Inferior parietal cortex (tissue), 1 donor: Measurements from ENCODE around the gene CCDC191.

Experiments
- DNase-seq: peaks from one replicate; pipeline ENCODE4 v3.0.0-alpha.2; 2016; ENCODE audit errors: extremely low spot score

The CCDC191 gene

DNA sequence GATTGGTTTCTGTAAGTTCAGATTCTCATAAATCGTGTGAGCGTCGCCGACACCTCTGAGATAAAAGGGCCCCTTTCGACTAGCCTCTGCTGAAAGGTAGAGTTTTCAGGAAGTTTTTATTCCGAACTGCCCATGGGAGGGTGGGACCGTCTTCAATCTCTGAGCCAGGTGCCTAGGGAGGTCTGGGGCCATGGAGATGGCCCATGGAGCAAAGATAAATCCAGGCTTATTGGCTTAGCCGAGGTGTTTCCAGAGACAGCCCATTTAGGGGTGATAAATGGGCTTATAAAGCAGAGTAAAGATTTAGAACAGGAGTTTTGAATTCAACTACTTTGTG, 653 bp upstream of the CCDC191 start:
- DNase-seq, result no peak

DNA sequence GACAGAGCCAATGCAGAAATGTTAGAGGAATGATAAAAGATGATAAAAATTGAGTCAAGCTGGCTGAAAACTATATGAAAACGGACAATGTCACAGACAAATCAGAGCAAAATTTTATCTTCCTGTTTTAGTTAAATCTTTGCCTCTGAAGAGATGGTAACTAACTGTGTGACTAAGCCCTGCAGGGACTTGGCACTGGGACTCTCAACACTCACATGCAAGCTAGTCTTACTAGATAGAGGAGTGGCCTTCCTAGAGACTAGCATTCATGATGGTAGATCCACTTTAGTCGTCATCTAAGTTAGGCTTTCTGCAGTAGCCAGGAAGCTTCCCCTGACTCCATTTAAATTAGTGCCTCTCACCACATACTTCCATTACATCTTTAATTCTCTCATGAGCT, 4.1 kb downstream of the CCDC191 start:
- DNase-seq, result no peak

- DNase-seq, result no peak
These were observed 13.1 kb downstream of the CCDC191 start for GRCh38 chr3:114043205-114043604.

DNA sequence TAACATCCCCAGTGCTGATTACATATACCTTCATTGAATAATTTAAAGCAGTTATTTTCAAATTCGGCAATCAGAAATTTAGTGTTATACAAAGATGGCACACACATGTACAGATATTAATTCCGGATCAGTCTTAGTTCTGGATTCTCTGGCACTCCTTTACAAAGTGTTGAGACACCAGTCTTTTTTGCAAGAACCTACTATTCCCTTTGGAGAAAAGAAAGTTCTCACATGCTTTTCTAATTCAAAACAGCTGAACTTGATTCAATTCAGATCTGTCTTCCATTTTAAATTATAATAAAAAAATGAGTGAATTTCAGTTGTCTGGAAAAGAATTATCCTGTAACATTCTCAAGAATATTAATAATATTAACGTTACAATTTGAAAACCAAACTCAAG, 20.4 kb downstream of the CCDC191 start:
- no peak for DNase-seq

DNA sequence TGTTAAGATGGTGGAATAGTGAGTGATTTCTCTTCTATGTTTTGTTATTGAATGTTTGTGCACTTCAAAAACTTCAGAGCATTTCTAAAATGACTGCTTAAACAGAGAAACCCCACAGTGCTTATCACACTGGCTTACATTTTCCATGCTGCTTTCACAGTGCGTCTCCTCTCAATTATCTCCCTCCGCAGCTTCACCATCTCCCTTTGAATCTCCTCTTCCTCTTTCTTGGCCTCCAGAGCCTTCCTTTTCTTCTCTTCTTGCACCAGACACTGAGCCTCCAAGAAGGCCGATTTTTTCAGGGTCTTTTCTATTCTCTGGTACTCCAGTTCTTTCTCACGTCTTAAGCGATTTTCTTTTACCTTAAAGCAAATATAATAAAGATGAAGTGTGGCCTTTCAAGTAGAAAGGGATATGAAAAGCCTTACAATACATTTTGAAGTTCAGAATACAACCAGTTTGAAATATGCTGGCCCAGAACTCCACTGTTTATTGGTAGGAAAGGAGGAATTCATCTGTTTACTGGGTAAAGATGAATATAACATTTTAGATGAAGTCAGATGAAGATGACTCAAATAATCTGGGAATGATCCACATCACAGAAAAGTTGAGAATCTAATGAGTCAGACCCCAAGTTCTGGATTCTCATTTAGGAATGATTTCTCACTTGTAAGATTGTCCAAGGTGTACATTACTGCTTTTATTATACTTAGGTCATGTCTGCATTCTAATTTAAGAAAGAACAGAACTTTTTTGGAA, 21.4 kb downstream of the CCDC191 start:
- no peak for DNase-seq

- no peak for DNase-seq
These were observed 22.1 kb downstream of the CCDC191 start for GRCh38 chr3:114034211-114034610.

DNA sequence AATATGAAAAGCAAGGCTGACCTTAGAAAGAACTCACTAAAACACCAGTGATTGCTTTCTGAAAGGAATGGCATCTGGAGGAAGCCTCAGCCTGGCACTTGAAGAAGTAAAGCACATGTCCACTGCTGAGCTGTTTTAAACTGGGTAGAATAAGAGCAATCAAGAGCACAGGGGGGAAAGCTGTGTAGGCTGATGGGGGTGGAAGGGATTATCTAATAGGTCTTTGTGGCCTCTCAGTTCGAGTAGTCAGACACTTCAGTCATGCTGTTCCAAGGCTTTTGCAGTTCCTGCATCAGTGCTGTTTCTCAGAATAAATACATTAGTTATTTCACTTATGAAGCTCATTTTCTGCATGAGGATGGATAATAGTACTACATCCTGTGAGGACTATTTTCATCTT, 22.6 kb downstream of the CCDC191 start:
- DNase-seq, result no peak

- DNase-seq, result no peak
These were observed 30.0 kb downstream of the CCDC191 start for GRCh38 chr3:114026331-114026730.

GRCh38 chr3:114025451-114025850, 30.9 kb downstream of the CCDC191 start:
- DNase-seq, result no peak

DNA sequence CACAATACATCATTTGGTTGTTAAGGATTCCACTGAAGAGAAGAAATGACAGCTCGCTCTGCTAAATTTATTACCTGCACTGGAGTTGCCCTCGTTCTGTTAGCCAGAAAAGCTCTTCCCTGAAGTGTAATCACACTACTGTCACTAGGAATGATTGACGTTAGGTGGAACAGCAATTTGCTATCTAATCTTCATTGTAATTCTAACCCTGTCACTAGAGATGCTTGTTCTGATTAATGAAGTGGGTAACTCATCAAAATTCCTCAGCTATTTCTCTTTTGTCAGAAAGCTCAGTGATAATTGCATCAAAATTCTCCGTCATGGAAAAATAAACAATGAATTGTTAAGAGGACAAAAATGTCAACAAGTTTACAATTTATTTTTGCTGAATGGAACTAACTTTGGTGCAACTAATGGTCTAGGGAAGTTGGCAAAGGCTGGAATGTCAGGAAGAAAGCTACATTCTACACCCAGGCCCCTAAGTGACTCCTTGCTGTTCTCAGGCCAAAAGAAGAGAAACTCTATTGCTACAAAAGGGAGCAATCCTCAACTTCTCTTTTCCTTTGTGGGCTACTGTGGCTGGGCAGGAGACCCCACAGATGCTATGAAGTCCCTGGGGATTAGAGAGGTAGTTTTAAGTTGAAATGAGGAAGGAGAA, 34.1 kb downstream of the CCDC191 start:
- no peak for DNase-seq

DNA sequence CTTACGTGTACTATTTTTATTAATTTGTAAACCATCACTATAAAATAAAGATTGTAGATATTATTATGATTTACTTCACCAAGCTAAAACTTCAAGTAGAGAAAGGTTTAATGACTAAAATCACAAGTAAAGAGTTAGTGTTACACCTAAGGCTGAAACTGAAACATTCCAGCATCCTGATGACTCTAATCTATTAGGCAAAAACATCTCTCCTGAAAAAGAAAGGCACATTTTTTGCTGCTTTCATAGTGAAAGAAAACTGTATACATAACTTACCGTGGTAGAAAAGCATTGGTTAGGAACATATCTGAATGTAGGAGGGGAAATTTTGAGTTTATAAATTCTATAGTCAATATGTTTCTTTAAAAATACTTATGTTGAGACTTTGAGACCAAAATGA, 35.4 kb downstream of the CCDC191 start:
- DNase-seq, result no peak

DNA sequence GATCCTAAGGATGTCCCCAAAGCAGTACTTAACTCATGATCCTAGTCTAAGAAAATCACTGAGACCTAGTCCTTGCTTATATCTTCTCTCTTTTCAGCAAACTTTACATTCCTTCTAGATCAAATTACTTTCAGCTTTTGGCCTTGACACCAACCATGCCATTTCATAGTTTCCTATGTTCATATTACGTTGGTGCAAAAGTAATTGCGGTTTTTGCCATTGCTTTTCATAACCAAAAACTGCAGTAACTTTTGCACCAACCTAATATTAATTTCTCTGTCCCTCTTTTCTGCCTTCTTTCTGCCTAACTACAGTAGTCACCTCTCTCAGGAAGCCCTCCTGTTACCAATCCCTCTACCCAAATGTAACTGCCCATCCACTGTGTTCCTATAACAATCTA, 36.8 kb downstream of the CCDC191 start:
- DNase-seq, result no peak

DNA sequence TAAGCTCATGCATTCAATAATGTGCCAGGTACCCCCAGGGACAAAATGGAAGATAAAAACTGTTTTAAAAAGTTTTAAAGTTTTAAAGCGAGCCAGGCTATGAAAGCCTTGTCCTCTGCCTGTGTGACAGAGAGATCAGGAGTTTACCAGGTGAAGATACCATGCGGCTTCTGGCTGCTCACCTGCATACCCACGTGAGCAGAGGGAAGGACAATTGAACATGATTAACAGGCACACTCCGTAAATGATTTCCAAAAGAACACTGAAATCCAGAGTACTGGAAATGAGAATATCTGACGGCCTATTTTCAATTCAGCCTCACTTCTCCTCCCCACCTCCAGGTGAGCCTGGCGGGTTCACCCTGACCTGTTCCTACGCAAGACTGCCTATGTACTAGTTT, 42.1 kb downstream of the CCDC191 start:
- no peak for DNase-seq

- DNase-seq, result no peak
These were observed 45.1 kb downstream of the CCDC191 start for GRCh38 chr3:114011059-114011797.

GRCh38 chr3:114005481-114005880, 50.8 kb downstream of the CCDC191 start:
- no peak for DNase-seq

- no peak for DNase-seq
These were observed 70.8 kb downstream of the CCDC191 start for GRCh38 chr3:113985541-113985940.

DNA sequence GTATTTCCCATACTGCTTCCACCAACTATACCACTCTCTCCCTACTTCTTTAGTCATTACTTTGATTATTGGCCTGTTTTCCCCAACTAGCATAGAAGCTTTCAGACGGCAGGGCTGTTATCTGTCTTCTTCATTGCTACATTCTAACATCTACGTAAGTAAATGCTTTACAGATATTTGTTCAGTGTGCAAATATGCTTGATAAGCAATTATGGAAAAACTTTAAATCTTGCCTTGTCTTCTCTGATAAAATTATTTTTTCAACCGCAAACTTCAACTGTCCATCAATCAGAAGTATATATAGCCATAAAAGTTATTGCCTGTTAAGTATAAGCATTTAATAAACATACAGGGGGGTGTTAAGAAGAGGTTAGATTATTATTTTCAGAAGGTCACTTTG, 72.8 kb downstream of the CCDC191 start:
- no peak for DNase-seq

DNA sequence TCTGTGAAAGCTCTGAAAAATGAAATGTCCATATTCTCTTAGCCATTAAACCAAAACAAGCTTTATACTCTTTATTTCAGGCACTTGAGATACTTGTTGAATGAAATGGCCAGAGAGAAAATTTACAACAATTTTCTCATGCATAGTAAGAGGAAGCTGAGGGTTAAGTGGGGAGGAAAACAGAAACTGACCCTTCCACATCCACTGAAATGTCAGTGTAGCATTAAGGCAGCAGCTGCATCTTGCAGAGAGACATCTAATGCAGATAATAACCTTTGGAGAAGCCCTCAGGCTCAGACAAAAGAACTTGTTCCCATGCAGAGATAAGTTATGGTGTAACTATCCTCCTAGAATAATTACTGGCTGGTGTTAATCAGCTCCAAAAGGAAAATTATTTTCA, 74.5 kb downstream of the CCDC191 start:
- DNase-seq, result no peak

- no peak for DNase-seq
These were observed 76.4 kb downstream of the CCDC191 start for GRCh38 chr3:113979916-113980315.

- DNase-seq, result no peak
These were observed 78.5 kb downstream of the CCDC191 start for GRCh38 chr3:113977822-113978221.

- no peak for DNase-seq
These were observed 87.3 kb downstream of the CCDC191 start for GRCh38 chr3:113968986-113969385.

DNA sequence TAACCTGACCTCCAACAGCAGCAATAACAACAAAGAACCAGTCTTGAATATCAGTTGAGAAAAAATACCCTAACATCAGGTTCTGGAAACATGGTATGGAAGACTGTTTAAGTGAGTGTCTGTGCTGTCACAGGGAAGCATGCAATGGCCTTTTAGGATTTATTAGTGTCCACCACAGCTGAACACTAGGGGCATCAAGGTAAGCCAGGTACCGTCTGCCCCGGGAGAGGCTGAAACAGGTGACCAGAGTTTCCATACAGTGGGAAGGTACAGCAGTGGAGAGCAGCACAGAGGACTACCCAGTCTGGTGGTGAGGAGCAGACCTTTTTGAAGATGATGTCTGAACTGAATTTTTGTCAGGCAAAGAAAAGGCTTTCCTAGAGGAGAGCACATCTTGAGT, 90.2 kb downstream of the CCDC191 start:
- DNase-seq, result no peak

DNA sequence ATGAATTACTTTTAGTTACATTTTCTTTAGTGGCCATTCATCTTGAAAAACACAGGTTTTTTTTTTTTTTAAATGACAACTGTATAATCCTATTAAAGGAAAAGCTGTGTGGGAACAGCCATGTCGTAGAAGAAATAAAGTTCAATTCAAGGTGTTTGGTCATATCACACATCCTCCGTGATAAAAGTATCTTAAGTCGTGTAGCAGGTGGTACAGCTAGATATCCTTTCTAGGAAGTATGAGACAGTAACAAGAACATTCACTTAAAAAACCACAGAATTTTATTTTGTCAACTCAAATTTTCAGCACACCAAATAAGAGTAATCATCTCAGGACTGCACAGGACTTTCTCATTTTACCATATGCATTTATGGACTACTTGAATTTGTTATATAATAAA, 92.4 kb downstream of the CCDC191 start:
- DNase-seq, result no peak
